ENCODE data around the gene CAPN7.

Gene CAPN7

GRCh38 chr3:15272426-15273196 lies 66.6 kb downstream of the CAPN7 start:
- Histone ChIP-seq H2BK12ac (ENCODE audit: low read length in 2 of 2) (no peak overlapping the region), H3K9me3 (ENCODE audit: control insufficient read depth, low read length) (no peaks in the 10 kb centered on the region), H3K4me3 (ENCODE audit: insufficient read depth in 1 of 2, low read depth in 1 of 2, low read length in 2 of 2) (no peak overlapping the region), H4K91ac (ENCODE audit: low read length) (no peak overlapping the region), H3K9ac (ENCODE audit: low read length) (no peak overlapping the region), H3K4me2 (ENCODE audit: low read length, poor library complexity, severe bottlenecking) (no peak overlapping the region), H2BK120ac (ENCODE audit: low read depth, low read length) (no peak overlapping the region), H3K14ac (ENCODE audit: low read length in 2 of 2) (no peak overlapping the region), H2BK5ac (ENCODE audit: low read depth, low read length, poor library complexity, severe bottlenecking) (no peak overlapping the region), H3K4me1 (ENCODE audit: control insufficient read depth, insufficient read depth, low read depth, low read length) (peaks cover 24% of the 10 kb centered on the region), H4K8ac (ENCODE audit: low read length) (no peak overlapping the region), H2AFZ (ENCODE audit: low read depth, low read length) (no peak overlapping the region), H3K27ac (ENCODE audit: low read length, poor library complexity, severe bottlenecking) (no peak overlapping the region), H3K79me1 (replicated peaks; ENCODE audit: low read length, poor library complexity, severe bottlenecking) (peaks cover 9% of the 10 kb centered on the region), H3K18ac (ENCODE audit: low read depth in 1 of 2, low read length in 2 of 2) (no peak overlapping the region), H3K36me3 (ENCODE audit: control insufficient read depth in 1 of 2, insufficient read depth in 2 of 2, low read depth in 1 of 2, low read length in 2 of 2) (peaks cover 0 to 22% of the 10 kb centered on the region in 2 experiments), H3K4ac (ENCODE audit: low read depth in 1 of 2, low read length in 2 of 2) (no peak overlapping the region), H3K23ac (ENCODE audit: low read length in 2 of 2) (no peak overlapping the region), H2BK15ac (ENCODE audit: low read depth, poor library complexity, severe bottlenecking) (no peak overlapping the region), H2AK5ac (ENCODE audit: low read length, severe bottlenecking) (no peak overlapping the region), H3K27me3 (ENCODE audit: control insufficient read depth in 1 of 2, insufficient read depth in 1 of 2, low read length in 2 of 2) (no peaks in the 10 kb centered on the region)
- WGBS = 81% methylated on average over 6 of the region's 7 CpGs
- DNase-seq = no peak

DNA sequence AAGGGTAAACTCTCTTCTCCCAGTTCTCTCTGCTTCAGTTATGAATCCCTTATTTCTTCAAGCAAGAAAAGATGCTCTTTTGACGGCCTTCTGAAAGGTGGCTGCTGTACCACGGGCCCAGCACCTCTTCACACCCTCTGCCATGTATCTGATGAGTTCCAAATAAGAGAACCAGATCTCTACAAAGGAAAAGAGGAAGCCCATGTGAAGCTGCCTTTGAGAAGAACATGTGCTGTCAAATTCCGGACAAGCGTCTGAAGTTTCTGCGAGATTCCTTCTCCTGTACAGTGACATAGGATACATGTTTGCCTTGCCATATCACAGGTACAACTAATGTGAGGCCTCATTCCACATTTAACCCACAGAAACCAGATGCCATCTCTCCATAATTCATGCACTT lies 67.2 kb downstream of the CAPN7 start:
- peaks cover 0 to 21% of the 10 kb centered on the region in 2 experiments for H3K36me3 ChIP-seq (ENCODE audit: control insufficient read depth in 1 of 2, insufficient read depth in 2 of 2, low read depth in 1 of 2, low read length in 2 of 2)
- no peaks in the 10 kb centered on the region for H3K27me3 ChIP-seq (ENCODE audit: control insufficient read depth in 1 of 2, insufficient read depth in 1 of 2, low read length in 2 of 2)
- H3K27ac ChIP-seq (ENCODE audit: low read length, poor library complexity, severe bottlenecking) = no peak overlapping the region
- 91% methylated on average over 5 of the region's 5 CpGs for WGBS
- no peaks in the 10 kb centered on the region for H3K9me3 ChIP-seq (ENCODE audit: control insufficient read depth, low read length)
- no peak overlapping the region for H2BK5ac ChIP-seq (ENCODE audit: low read depth, low read length, poor library complexity, severe bottlenecking)
- no peak overlapping the region for H4K91ac ChIP-seq (ENCODE audit: low read length)
- H4K8ac ChIP-seq (ENCODE audit: low read length) = no peak overlapping the region
- H3K79me1 ChIP-seq (replicated peaks; ENCODE audit: low read length, poor library complexity, severe bottlenecking) = peaks cover 10% of the 10 kb centered on the region
- no peak overlapping the region for H2AK5ac ChIP-seq (ENCODE audit: low read length, severe bottlenecking)
- no peak overlapping the region for H3K9ac ChIP-seq (ENCODE audit: low read length)
- H3K4me2 ChIP-seq (ENCODE audit: low read length, poor library complexity, severe bottlenecking) = no peak overlapping the region
- no peak for DNase-seq
- H3K4ac ChIP-seq (ENCODE audit: low read depth in 1 of 2, low read length in 2 of 2) = no peak overlapping the region
- H2AFZ ChIP-seq (ENCODE audit: low read depth, low read length) = no peak overlapping the region
- H3K23ac ChIP-seq (ENCODE audit: low read length in 2 of 2) = no peak overlapping the region
- no peak overlapping the region for H3K14ac ChIP-seq (ENCODE audit: low read length in 2 of 2)
- no peak overlapping the region for H3K18ac ChIP-seq (ENCODE audit: low read depth in 1 of 2, low read length in 2 of 2)
- no peak overlapping the region for H2BK15ac ChIP-seq (ENCODE audit: low read depth, poor library complexity, severe bottlenecking)
- H2BK12ac ChIP-seq (ENCODE audit: low read length in 2 of 2) = no peak overlapping the region
- H3K4me1 ChIP-seq (ENCODE audit: control insufficient read depth, insufficient read depth, low read depth, low read length) = peaks cover 23% of the 10 kb centered on the region
- H2BK120ac ChIP-seq (ENCODE audit: low read depth, low read length) = no peak overlapping the region
- H3K4me3 ChIP-seq (ENCODE audit: insufficient read depth in 1 of 2, low read depth in 1 of 2, low read length in 2 of 2) = no peak overlapping the region

GRCh38 chr3:15276028-15276724 lies 70.1 kb downstream of the CAPN7 start:
- Histone ChIP-seq H3K4me2 (ENCODE audit: low read length, poor library complexity, severe bottlenecking) (no peak overlapping the region), H2BK5ac (ENCODE audit: low read depth, low read length, poor library complexity, severe bottlenecking) (no peak overlapping the region), H3K9me3 (ENCODE audit: control insufficient read depth, low read length) (no peaks in the 10 kb centered on the region), H3K36me3 (ENCODE audit: control insufficient read depth in 1 of 2, insufficient read depth in 2 of 2, low read depth in 1 of 2, low read length in 2 of 2) (peaks cover 0 to 15% of the 10 kb centered on the region in 2 experiments), H3K79me1 (replicated peaks; ENCODE audit: low read length, poor library complexity, severe bottlenecking) (peaks cover 18% of the 10 kb centered on the region), H3K27me3 (ENCODE audit: control insufficient read depth in 1 of 2, insufficient read depth in 1 of 2, low read length in 2 of 2) (no peaks in the 10 kb centered on the region), H2AK5ac (ENCODE audit: low read length, severe bottlenecking) (no peak overlapping the region), H3K4ac (ENCODE audit: low read depth in 1 of 2, low read length in 2 of 2) (no peak overlapping the region), H3K4me3 (ENCODE audit: insufficient read depth in 1 of 2, low read depth in 1 of 2, low read length in 2 of 2) (no peak overlapping the region), H3K14ac (ENCODE audit: low read length in 2 of 2) (no peak overlapping the region), H3K27ac (ENCODE audit: low read length, poor library complexity, severe bottlenecking) (no peak overlapping the region), H2AFZ (ENCODE audit: low read depth, low read length) (no peak overlapping the region), H4K8ac (ENCODE audit: low read length) (no peak overlapping the region), H4K91ac (ENCODE audit: low read length) (no peak overlapping the region), H2BK120ac (ENCODE audit: low read depth, low read length) (no peak overlapping the region), H3K18ac (ENCODE audit: low read depth in 1 of 2, low read length in 2 of 2) (no peak overlapping the region), H3K23ac (ENCODE audit: low read length in 2 of 2) (no peak overlapping the region), H2BK15ac (ENCODE audit: low read depth, poor library complexity, severe bottlenecking) (no peak overlapping the region), H2BK12ac (ENCODE audit: low read length in 2 of 2) (no peak overlapping the region), H3K4me1 (ENCODE audit: control insufficient read depth, insufficient read depth, low read depth, low read length) (peaks cover 13% of the 10 kb centered on the region), H3K9ac (ENCODE audit: low read length) (no peak overlapping the region)
- WGBS = 95% methylated on average over 11 of the region's 11 CpGs
- DNase-seq = no peak

- H2AK5ac ChIP-seq (ENCODE audit: low read length, severe bottlenecking) = no peak overlapping the region
- peaks cover 18% of the 10 kb centered on the region for H3K79me1 ChIP-seq (replicated peaks; ENCODE audit: low read length, poor library complexity, severe bottlenecking)
- H3K36me3 ChIP-seq (ENCODE audit: control insufficient read depth in 1 of 2, insufficient read depth in 2 of 2, low read depth in 1 of 2, low read length in 2 of 2) = peaks cover 0 to 13% of the 10 kb centered on the region in 2 experiments
- H2BK5ac ChIP-seq (ENCODE audit: low read depth, low read length, poor library complexity, severe bottlenecking) = no peak overlapping the region
- no peak overlapping the region for H3K4me3 ChIP-seq (ENCODE audit: insufficient read depth in 1 of 2, low read depth in 1 of 2, low read length in 2 of 2)
- H2BK120ac ChIP-seq (ENCODE audit: low read depth, low read length) = no peak overlapping the region
- no peak overlapping the region for H4K8ac ChIP-seq (ENCODE audit: low read length)
- H3K4me1 ChIP-seq (ENCODE audit: control insufficient read depth, insufficient read depth, low read depth, low read length) = peaks cover 13% of the 10 kb centered on the region
- H2BK12ac ChIP-seq (ENCODE audit: low read length in 2 of 2) = no peak overlapping the region
- no peak overlapping the region for H3K9ac ChIP-seq (ENCODE audit: low read length)
- H2BK15ac ChIP-seq (ENCODE audit: low read depth, poor library complexity, severe bottlenecking) = no peak overlapping the region
- WGBS = 79% methylated on average over 13 of the region's 13 CpGs
- H3K4me2 ChIP-seq (ENCODE audit: low read length, poor library complexity, severe bottlenecking) = no peak overlapping the region
- no peak overlapping the region for H3K27ac ChIP-seq (ENCODE audit: low read length, poor library complexity, severe bottlenecking)
- no peak overlapping the region for H3K18ac ChIP-seq (ENCODE audit: low read depth in 1 of 2, low read length in 2 of 2)
- H4K91ac ChIP-seq (ENCODE audit: low read length) = no peak overlapping the region
- no peak overlapping the region for H2AFZ ChIP-seq (ENCODE audit: low read depth, low read length)
- H3K14ac ChIP-seq (ENCODE audit: low read length in 2 of 2) = no peak overlapping the region
- no peak overlapping the region for H3K4ac ChIP-seq (ENCODE audit: low read depth in 1 of 2, low read length in 2 of 2)
- no peaks in the 10 kb centered on the region for H3K27me3 ChIP-seq (ENCODE audit: control insufficient read depth in 1 of 2, insufficient read depth in 1 of 2, low read length in 2 of 2)
- no peaks in the 10 kb centered on the region for H3K9me3 ChIP-seq (ENCODE audit: control insufficient read depth, low read length)
- no peak overlapping the region for H3K23ac ChIP-seq (ENCODE audit: low read length in 2 of 2)
- DNase-seq = no peak
Measured at GRCh38 chr3:15277861-15278500, 71.9 kb downstream of the CAPN7 start.
